Transverse colon (tissue), 4 donors: ENCODE results near the gene USO1. TPM values are rescaled to one million over a fixed set of nuclear protein-coding genes. Genes with fewer than 3 reads are reported as not detected.

Source experiments
- DNase-seq: peaks from one replicate; pipeline ENCODE4 v3.0.0-alpha.2; 2019
- H3K27ac ChIP-seq, 4 donors: fragments of 200-600 bp; sonication (generic); 2 replicates each; pipeline ENCODE4 v1.5.1; 2016 to 2018; ENCODE audit warnings: inconsistent platforms in 4 of 4
- H3K27me3 ChIP-seq: fragments of 200-600 bp; sonication (generic); 2 replicates; pipeline ENCODE4 v1.5.1; 2017; ENCODE audit warnings: inconsistent platforms
- H3K36me3 ChIP-seq, 4 donors: fragments of 200-600 bp; sonication (generic); 2 replicates each; pipeline ENCODE4 v1.5.1; 2017 to 2019; ENCODE audit warnings: inconsistent platforms in 4 of 4
- H3K4me1 ChIP-seq, 4 donors: fragments of 200-600 bp; sonication (generic); 2 replicates each; pipeline ENCODE4 v1.5.1; 2017 to 2020; ENCODE audit warnings: inconsistent platforms in 4 of 4
- H3K4me3 ChIP-seq, 4 donors: fragments of 200-600 bp; sonication (generic); 1 replicate in 1 of 4; 2 replicates in 3 of 4; pipeline versions ENCODE4 v1.5.1 to v1.6.1; 2017 to 2019; ENCODE audit warnings: inconsistent platforms in 4 of 4
- H3K9me3 ChIP-seq, 2 donors: fragments of 200-600 bp; sonication (generic); 2 replicates each; pipeline ENCODE4 v1.5.1; 2017 to 2019; ENCODE audit warnings: inconsistent platforms in 2 of 2
- EP300 ChIP-seq: sonication (generic); formaldehyde crosslinking; IDR thresholded peaks from one replicate; pipeline ENCODE4 v1.6.1; 2017; ENCODE audit warnings: antibody characterized with exemption, low read depth
- POLR2A ChIP-seq: fragments of 450-650 bp; IDR thresholded peaks from one replicate; pipeline ENCODE4 v1.6.1; 2016; ENCODE audit warnings: antibody characterized with exemption, mild to moderate bottlenecking, moderate library complexity
- POLR2AphosphoS5 ChIP-seq, 3 donors: sonication (generic); formaldehyde crosslinking; IDR thresholded peaks; one replicate each; pipeline ENCODE4 v1.6.1; 2016; ENCODE audit warnings: antibody characterized with exemption in 3 of 3
- WGBS, 2 donors: methylation state at CpG; one replicate each; pipeline ENCODE4 v1.1.5; 2018; ENCODE audit warnings: low coverage in 1 of 2; 5-methylcytosine and 5-hydroxymethylcytosine counted together
- in situ Hi-C, 4 donors: fragments of 200-750 bp; cut with MboI; loops; one replicate each; pipeline versions ENCODE4 v1.15.0 to v1.15.1; 2017; ENCODE audit warnings: low sequenced_read_pairs in 3 of 4, low pct_ligation_motif_present in 1 of 4, low pct_unique_long_range_greater_than_20kb in 1 of 4
- intact Hi-C: fragments of 100-400 bp; cut with DNase I; formaldehyde crosslinking; loops from one replicate; pipeline ENCODE4 v1.15.1; 2023; ENCODE audit warnings: low total_unique reads
- total RNA-seq, 4 donors: library from RNA; depleted of rRNA; stranded (reverse); fragments of >200 nt; gene quantifications; one replicate each; pipeline ENCODE4 v1.1.0, GENCODE V29; 2016
- TF ChIP-seq, protein P1 (sequence below), 5 experiments: fragments of 200-600 bp in 3 of 5; fragments of 450-650 bp in 2 of 5; sonication (generic) in 3 of 5; IDR thresholded peaks; 1 replicate in 2 of 5; 2 replicates in 3 of 5; pipeline ENCODE4 v1.5.1; 2016 to 2017; ENCODE audit warnings: antibody characterized with exemption in 5 of 5, inconsistent platforms in 3 of 5, mild to moderate bottlenecking in 2 of 5, moderate library complexity in 1 of 5

The USO1 gene
- total RNA-seq, 4 donors from 2014 or later = 24.3 to 110 (median 61.0) TPM

- peaks cover 12 to 37% (median 32%) of the 10 kb centered on the region in 4 donors for H3K4me1 ChIP-seq
- no peak overlapping the region for H3K27ac ChIP-seq
- intact Hi-C loops = no loop called here
- WGBS, 2 donors = 72% methylated on average over 3 of the region's 3 CpGs
- no peak for TF ChIP-seq EP300
- TF ChIP-seq POLR2AphosphoS5 (IDR thresholded peaks at IDR 0.05) = no peak
- TF ChIP-seq, protein P1, sequence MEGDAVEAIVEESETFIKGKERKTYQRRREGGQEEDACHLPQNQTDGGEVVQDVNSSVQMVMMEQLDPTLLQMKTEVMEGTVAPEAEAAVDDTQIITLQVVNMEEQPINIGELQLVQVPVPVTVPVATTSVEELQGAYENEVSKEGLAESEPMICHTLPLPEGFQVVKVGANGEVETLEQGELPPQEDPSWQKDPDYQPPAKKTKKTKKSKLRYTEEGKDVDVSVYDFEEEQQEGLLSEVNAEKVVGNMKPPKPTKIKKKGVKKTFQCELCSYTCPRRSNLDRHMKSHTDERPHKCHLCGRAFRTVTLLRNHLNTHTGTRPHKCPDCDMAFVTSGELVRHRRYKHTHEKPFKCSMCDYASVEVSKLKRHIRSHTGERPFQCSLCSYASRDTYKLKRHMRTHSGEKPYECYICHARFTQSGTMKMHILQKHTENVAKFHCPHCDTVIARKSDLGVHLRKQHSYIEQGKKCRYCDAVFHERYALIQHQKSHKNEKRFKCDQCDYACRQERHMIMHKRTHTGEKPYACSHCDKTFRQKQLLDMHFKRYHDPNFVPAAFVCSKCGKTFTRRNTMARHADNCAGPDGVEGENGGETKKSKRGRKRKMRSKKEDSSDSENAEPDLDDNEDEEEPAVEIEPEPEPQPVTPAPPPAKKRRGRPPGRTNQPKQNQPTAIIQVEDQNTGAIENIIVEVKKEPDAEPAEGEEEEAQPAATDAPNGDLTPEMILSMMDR (IDR thresholded peaks at IDR 0.05) = no peak
- TF ChIP-seq POLR2A = no peak
- no peaks in the 10 kb centered on the region for H3K36me3 ChIP-seq
- no peaks in the 10 kb centered on the region for H3K27me3 ChIP-seq
- no peak overlapping the region for H3K4me3 ChIP-seq
- in situ Hi-C loops = loop anchor here in 2 of 4 donors (10.0 kb wide), 2 partner anchors 55 to 75 kb away; partner anchors contain the start of gene G3BP2 (in 1 of the 2)
- no peak for DNase-seq
- no peaks in the 10 kb centered on the region for H3K9me3 ChIP-seq
Observed at GRCh38 chr4:75729836-75730235, 5.5 kb downstream of the USO1 start.

GRCh38 chr4:75733369-75733768 lies 9.0 kb downstream of the USO1 start:
- Histone ChIP-seq H3K27ac (no peak overlapping the region), H3K36me3 (peaks cover 0 to 2% (median 0%) of the 10 kb centered on the region in 4 donors), H3K9me3 (no peaks in the 10 kb centered on the region), H3K4me1 (peaks cover 3 to 13% (median 10%) of the 10 kb centered on the region in 4 donors), H3K27me3 (no peaks in the 10 kb centered on the region), H3K4me3 (no peak overlapping the region)
- intact Hi-C loops = no loop called here
- TF ChIP-seq POLR2AphosphoS5 (IDR thresholded peaks at IDR 0.05) (no peak), EP300 (no peak), POLR2A (no peak)
- TF ChIP-seq, protein P1 (IDR thresholded peaks at IDR 0.05) = no peak
- DNase-seq = no peak
- in situ Hi-C loops = no loop called here

DNA sequence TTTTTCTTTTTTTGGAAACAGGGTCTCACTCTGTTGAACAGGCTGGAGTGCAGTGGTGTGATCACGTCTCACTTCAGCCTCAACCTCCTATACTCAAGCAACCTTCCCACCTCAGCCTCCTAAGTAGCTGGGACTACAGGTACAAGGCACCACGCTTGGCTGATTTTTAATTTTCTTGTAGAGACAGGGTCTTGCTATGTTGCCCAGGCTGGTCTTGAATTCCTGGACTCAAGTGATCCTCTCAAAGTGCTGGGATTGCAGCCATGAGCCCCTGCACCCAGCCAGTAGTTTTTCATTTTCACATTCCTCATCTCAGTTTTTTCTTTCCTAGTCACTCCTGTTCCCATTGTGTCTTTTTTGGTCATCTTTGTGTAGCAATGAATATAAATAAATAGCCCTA lies 11.1 kb downstream of the USO1 start:
- Histone ChIP-seq H3K36me3 (peaks cover 0 to 2% (median 0%) of the 10 kb centered on the region in 4 donors), H3K9me3 (no peaks in the 10 kb centered on the region), H3K4me1 (peaks cover 0 to 10% (median 1%) of the 10 kb centered on the region in 4 donors), H3K27me3 (no peaks in the 10 kb centered on the region), H3K27ac (no peak overlapping the region), H3K4me3 (no peak overlapping the region)
- in situ Hi-C loops (no loop called here), intact Hi-C loops (no loop called here)
- no peak for DNase-seq
- TF ChIP-seq POLR2A (no peak), EP300 (no peak), POLR2AphosphoS5 (IDR thresholded peaks at IDR 0.05) (no peak)
- 100% methylated on average over 2 of the region's 2 CpGs for WGBS, 2 donors

GRCh38 chr4:75736862-75737261 lies 12.5 kb downstream of the USO1 start:
- no peak for DNase-seq
- WGBS, 2 donors = 58 to 68% methylated on average over 2 of the region's 2 CpGs
- H3K27ac ChIP-seq = no peak overlapping the region
- H3K36me3 ChIP-seq = peaks cover 0 to 2% (median 0%) of the 10 kb centered on the region in 4 donors
- peaks cover 0 to 10% (median 3%) of the 10 kb centered on the region in 4 donors for H3K4me1 ChIP-seq
- H3K27me3 ChIP-seq = no peaks in the 10 kb centered on the region
- in situ Hi-C loops = no loop called here
- H3K4me3 ChIP-seq = no peak overlapping the region
- no peaks in the 10 kb centered on the region for H3K9me3 ChIP-seq
- intact Hi-C loops = no loop called here
- no peak for TF ChIP-seq POLR2A
- TF ChIP-seq, protein P1 (IDR thresholded peaks at IDR 0.05) = no peak
- no peak for TF ChIP-seq EP300
- TF ChIP-seq POLR2AphosphoS5 (IDR thresholded peaks at IDR 0.05) = no peak

- 83 to 97% methylated on average over 2 of the region's 2 CpGs for WGBS, 2 donors
- peaks cover 0 to 10% (median 3%) of the 10 kb centered on the region in 4 donors for H3K4me1 ChIP-seq
- no peak overlapping the region for H3K27ac ChIP-seq
- H3K36me3 ChIP-seq = peaks cover 0 to 2% (median 0%) of the 10 kb centered on the region in 4 donors
- in situ Hi-C loops = no loop called here
- H3K27me3 ChIP-seq = no peaks in the 10 kb centered on the region
- TF ChIP-seq, protein P1 (IDR thresholded peaks at IDR 0.05) = no peak
- TF ChIP-seq POLR2AphosphoS5 (IDR thresholded peaks at IDR 0.05) (no peak), POLR2A (no peak), EP300 (no peak)
- no peak overlapping the region for H3K4me3 ChIP-seq
- no peak for DNase-seq
- intact Hi-C loops = no loop called here
- no peaks in the 10 kb centered on the region for H3K9me3 ChIP-seq
Observed at GRCh38 chr4:75737398-75737797, 13.0 kb downstream of the USO1 start.
